ENCODE results near the gene EPHA4. TPM values are rescaled to one million over a fixed set of nuclear protein-coding genes. Genes with fewer than 3 reads are reported as not detected.

The EPHA4 gene
- polyA plus RNA-seq, 1 donor, result 4.9 TPM

DNA sequence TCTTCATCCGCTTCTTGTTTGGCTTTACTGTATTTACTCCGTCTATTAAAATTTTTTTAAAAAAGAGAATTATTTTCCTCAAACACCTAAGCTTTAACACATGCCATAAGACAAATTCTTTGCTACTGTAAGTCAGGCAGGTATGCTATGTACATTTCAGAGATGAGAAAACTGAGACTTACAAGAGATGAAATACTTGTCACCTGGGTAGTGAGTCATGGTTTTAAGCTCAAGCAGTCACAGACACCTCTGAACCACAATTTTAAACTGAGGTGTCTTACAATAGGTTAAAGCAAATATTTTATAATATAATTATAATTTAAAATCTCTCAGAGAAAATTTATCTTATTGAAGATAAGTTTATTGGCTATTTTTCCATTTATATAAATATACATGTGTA lies 126.0 kb downstream of the EPHA4 start:
- H3K27me3 ChIP-seq (ENCODE audit: control insufficient read depth, insufficient read depth, low read length), result no peaks in the 10 kb centered on the region
- no peaks in the 10 kb centered on the region for H3K9me3 ChIP-seq (ENCODE audit: control insufficient read depth, low read depth, low read length)
- no peaks in the 10 kb centered on the region for H3K4me1 ChIP-seq (ENCODE audit: control insufficient read depth, insufficient read depth, low read length)
- no peak overlapping the region for H3K4me3 ChIP-seq (ENCODE audit: low read length)
- no peaks in the 10 kb centered on the region for H3K36me3 ChIP-seq (ENCODE audit: control insufficient read depth, insufficient read depth, low read length)
- DNase-seq, result no peak
- no peak overlapping the region for H3K27ac ChIP-seq (ENCODE audit: low read length)
- WGBS (ENCODE audit: insufficient coverage, low lambda C conversion rate), result 100% methylated on average over 2 of the region's 2 CpGs

DNA sequence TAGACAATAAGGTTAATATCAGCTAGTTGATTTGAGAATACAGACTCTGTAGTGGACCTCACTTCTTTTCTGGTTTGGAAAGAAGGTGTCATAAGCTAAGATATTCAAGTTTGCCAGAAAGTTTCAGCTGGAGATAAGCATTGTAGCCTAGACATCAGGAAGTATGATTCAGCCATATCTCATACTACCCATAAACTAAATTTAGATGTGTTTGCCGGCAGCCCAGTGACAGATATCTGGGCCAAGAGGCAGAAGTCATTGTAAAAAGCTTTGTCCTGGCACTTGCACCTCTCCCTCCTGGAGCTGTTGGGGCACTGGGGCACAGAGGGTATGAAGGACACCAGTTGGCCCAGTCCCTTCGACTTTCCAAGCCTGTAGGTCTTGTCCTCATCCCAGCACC lies 128.0 kb downstream of the EPHA4 start:
- Histone ChIP-seq H3K27me3 (ENCODE audit: control insufficient read depth, insufficient read depth, low read length) (no peaks in the 10 kb centered on the region), H3K9me3 (ENCODE audit: control insufficient read depth, low read depth, low read length) (no peaks in the 10 kb centered on the region), H3K27ac (ENCODE audit: low read length) (no peak overlapping the region), H3K4me3 (ENCODE audit: low read length) (no peak overlapping the region), H3K4me1 (ENCODE audit: control insufficient read depth, insufficient read depth, low read length) (no peaks in the 10 kb centered on the region), H3K36me3 (ENCODE audit: control insufficient read depth, insufficient read depth, low read length) (no peaks in the 10 kb centered on the region)
- WGBS (ENCODE audit: insufficient coverage, low lambda C conversion rate), result no CpG with 5 or more reads among the region's 2 CpGs
- no peak for DNase-seq

DNA sequence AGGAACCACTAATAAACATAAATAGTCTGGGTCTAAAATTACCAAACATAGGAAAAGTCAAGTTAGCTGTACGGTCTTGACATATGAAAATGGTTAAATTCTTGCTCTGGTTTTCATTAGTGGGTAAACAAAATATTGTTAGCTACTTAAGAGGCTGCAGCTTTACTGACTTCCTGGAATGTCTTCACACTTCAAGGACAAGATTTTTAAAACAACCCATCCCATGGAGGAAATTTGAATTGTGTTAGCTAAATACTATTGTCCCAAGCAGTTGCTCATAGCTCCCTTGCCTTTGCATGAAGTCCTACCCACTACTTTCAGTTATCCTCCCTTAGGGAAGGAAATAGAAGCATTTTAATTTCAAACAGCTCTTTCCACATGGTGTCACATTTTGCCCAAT lies 128.5 kb downstream of the EPHA4 start:
- Histone ChIP-seq H3K4me1 (ENCODE audit: control insufficient read depth, insufficient read depth, low read length) (no peaks in the 10 kb centered on the region), H3K27ac (ENCODE audit: low read length) (no peak overlapping the region), H3K9me3 (ENCODE audit: control insufficient read depth, low read depth, low read length) (no peaks in the 10 kb centered on the region), H3K4me3 (ENCODE audit: low read length) (no peak overlapping the region), H3K27me3 (ENCODE audit: control insufficient read depth, insufficient read depth, low read length) (no peaks in the 10 kb centered on the region), H3K36me3 (ENCODE audit: control insufficient read depth, insufficient read depth, low read length) (no peaks in the 10 kb centered on the region)
- DNase-seq, result no peak
- WGBS (ENCODE audit: insufficient coverage, low lambda C conversion rate), result 100% methylated on average over 1 of the region's 1 CpG

DNA sequence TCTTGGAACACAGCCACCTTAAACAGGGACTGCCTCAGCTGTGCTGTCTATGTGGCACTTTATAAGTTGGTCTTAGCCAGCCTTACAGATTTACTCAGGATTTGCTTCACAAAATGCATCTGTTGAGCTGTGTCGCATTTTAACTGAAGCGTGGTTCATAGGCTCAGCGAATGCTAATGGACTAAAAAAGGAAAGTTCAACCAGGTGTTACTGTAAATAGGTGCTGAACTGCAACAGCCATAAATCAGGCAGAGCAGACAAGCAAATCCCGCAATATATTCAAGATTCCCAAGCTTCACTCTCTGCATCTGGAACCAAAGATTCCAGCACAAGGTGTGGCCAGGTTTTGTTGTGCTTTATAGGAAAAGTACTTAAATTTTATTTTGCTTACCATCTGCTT lies 130.0 kb downstream of the EPHA4 start:
- DNase-seq, result no peak

DNA sequence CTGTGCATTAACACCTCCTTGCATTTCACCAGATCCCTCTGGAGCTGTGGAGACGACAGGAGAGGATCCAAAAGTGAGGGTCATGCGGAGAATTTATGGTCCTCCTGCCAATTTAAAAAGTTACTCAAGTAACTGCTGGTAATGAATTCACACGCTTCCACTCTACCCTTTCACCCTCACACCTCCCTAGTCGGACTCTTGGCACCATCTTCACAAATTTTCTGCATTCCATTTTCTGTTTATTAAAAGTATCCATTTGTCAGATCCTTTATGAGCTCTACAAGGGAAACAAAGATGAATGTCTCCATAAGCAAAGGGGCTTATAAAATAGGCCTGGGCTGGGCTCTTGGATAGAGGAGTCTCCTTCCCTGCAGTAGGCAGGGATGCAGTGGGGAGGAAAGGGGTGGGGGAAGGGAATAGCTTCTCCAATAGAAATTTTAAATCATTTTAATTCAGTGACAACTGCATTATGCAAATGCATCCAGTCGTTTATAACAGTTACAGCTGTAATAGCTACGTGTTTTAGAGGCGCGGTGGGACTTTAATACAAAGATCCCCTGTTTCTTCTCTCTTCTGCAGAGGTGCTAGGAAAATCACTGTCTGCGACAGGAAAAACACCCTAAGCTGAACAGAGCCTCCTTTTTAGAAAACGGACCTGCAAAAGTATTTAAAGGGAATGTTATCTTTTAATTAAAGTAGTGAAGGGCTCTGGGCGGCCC lies 132.2 kb downstream of the EPHA4 start:
- H3K36me3 ChIP-seq (ENCODE audit: control insufficient read depth, insufficient read depth, low read length), result no peaks in the 10 kb centered on the region
- no peak overlapping the region for H3K4me3 ChIP-seq (ENCODE audit: low read length)
- no peaks in the 10 kb centered on the region for H3K27me3 ChIP-seq (ENCODE audit: control insufficient read depth, insufficient read depth, low read length)
- no peak for DNase-seq
- H3K27ac ChIP-seq (ENCODE audit: low read length), result no peak overlapping the region
- no peaks in the 10 kb centered on the region for H3K4me1 ChIP-seq (ENCODE audit: control insufficient read depth, insufficient read depth, low read length)
- WGBS (ENCODE audit: insufficient coverage, low lambda C conversion rate), result 33% methylated on average over 1 of the region's 11 CpGs
- no peaks in the 10 kb centered on the region for H3K9me3 ChIP-seq (ENCODE audit: control insufficient read depth, low read depth, low read length)

More for the DNA sequence above, 130.0 kb downstream of the EPHA4 start:
- Histone ChIP-seq H3K4me1 (ENCODE audit: control insufficient read depth, insufficient read depth, low read length) (no peaks in the 10 kb centered on the region), H3K27ac (ENCODE audit: low read length) (no peak overlapping the region), H3K9me3 (ENCODE audit: control insufficient read depth, low read depth, low read length) (no peaks in the 10 kb centered on the region), H3K27me3 (ENCODE audit: control insufficient read depth, insufficient read depth, low read length) (no peaks in the 10 kb centered on the region), H3K4me3 (ENCODE audit: low read length) (no peak overlapping the region), H3K36me3 (ENCODE audit: control insufficient read depth, insufficient read depth, low read length) (no peaks in the 10 kb centered on the region)
- no CpG with 5 or more reads among the region's 4 CpGs for WGBS (ENCODE audit: insufficient coverage, low lambda C conversion rate)

DNA sequence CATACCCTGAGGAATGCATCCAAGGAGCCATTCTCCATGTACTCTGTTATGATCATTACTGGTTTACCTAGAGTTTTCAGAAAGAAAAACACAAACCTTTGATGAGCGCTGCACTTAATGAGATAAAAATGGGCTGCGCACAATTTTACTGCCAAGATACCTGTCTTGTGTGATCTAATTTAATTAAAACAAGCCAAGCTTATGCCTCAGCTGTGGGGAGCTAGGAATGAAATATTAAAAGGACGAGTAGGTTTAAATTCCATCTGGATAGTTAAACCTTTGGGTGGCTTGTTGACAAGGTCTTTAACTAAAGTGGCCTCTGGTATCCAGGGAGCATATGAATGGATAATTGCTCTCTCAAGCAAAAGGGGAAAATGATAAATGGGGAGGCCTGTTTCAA lies 135.0 kb downstream of the EPHA4 start:
- WGBS (ENCODE audit: insufficient coverage, low lambda C conversion rate), result no CpG with 5 or more reads among the region's 3 CpGs
- no peak overlapping the region for H3K4me3 ChIP-seq (ENCODE audit: low read length)
- no peaks in the 10 kb centered on the region for H3K4me1 ChIP-seq (ENCODE audit: control insufficient read depth, insufficient read depth, low read length)
- no peak for DNase-seq
- H3K9me3 ChIP-seq (ENCODE audit: control insufficient read depth, low read depth, low read length), result no peaks in the 10 kb centered on the region
- no peaks in the 10 kb centered on the region for H3K36me3 ChIP-seq (ENCODE audit: control insufficient read depth, insufficient read depth, low read length)
- H3K27ac ChIP-seq (ENCODE audit: low read length), result no peak overlapping the region
- H3K27me3 ChIP-seq (ENCODE audit: control insufficient read depth, insufficient read depth, low read length), result no peaks in the 10 kb centered on the region

DNA sequence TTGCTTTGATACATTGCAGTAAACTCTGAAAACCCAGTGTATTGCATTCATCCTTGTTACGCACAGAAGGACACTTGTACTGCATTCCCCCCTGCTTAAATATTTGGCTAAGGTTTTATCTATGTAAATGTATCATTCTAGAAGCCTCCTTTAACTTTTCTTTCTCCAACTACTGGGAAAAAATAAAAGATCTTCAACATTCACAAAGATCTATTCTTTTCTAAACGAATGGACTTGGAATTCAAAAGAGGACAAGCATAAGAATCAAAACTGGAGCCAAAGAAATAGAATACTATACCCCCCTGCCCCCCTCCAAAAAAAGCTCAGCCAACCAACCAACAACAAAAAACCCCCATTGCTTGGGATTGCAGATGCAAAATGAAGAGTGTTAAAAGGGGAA lies 136.9 kb downstream of the EPHA4 start:
- Histone ChIP-seq H3K9me3 (ENCODE audit: control insufficient read depth, low read depth, low read length) (no peaks in the 10 kb centered on the region), H3K4me1 (ENCODE audit: control insufficient read depth, insufficient read depth, low read length) (no peaks in the 10 kb centered on the region), H3K4me3 (ENCODE audit: low read length) (no peak overlapping the region), H3K27ac (ENCODE audit: low read length) (no peak overlapping the region), H3K36me3 (ENCODE audit: control insufficient read depth, insufficient read depth, low read length) (no peaks in the 10 kb centered on the region), H3K27me3 (ENCODE audit: control insufficient read depth, insufficient read depth, low read length) (no peaks in the 10 kb centered on the region)
- 48% methylated on average over 2 of the region's 2 CpGs for WGBS (ENCODE audit: insufficient coverage, low lambda C conversion rate)
- DNase-seq, result no peak

DNA sequence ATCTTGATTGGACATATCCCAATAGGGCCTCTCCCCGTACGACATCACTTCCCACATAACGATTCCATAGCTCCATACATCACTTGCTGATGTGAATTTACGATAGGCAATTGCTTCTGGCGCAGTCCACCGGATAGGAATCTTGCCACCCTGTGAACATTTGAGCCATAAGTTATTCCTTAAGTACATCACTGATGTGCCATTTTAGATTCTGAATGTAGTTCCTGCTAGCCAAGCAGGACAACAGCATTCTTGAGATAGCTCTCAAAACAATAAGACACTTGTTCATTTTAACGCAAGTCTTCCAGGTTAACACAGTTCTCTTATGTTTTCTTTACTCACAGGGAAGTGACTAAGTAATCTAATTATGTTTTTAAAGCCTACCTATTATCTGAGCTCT lies 138.0 kb downstream of the EPHA4 start:
- WGBS (ENCODE audit: insufficient coverage, low lambda C conversion rate), result 80% methylated on average over 3 of the region's 7 CpGs
- H3K4me3 ChIP-seq (ENCODE audit: low read length), result no peak overlapping the region
- no peaks in the 10 kb centered on the region for H3K27me3 ChIP-seq (ENCODE audit: control insufficient read depth, insufficient read depth, low read length)
- no peaks in the 10 kb centered on the region for H3K4me1 ChIP-seq (ENCODE audit: control insufficient read depth, insufficient read depth, low read length)
- no peak for DNase-seq
- H3K27ac ChIP-seq (ENCODE audit: low read length), result no peak overlapping the region
- H3K9me3 ChIP-seq (ENCODE audit: control insufficient read depth, low read depth, low read length), result no peaks in the 10 kb centered on the region
- H3K36me3 ChIP-seq (ENCODE audit: control insufficient read depth, insufficient read depth, low read length), result no peaks in the 10 kb centered on the region

DNA sequence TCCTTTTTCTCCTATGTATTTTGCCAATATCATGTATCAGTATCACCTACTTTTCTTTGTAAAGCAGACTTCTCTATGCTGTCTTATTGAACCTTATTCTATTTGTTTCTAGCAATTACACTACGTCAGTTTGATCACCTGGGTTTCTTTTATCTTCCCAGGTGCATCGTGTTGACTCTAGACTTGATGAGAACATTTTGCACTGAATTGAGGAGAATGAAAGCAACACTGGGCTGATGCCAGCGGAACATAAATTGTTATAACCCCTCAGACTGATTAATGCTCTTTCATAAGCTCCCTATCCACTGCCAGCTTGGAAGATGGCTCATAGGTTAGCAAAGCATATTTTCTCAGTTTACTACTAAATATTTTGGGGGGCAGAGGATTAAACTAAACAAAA lies 140.6 kb downstream of the EPHA4 start:
- H3K27ac ChIP-seq (ENCODE audit: low read length), result no peak overlapping the region
- H3K4me3 ChIP-seq (ENCODE audit: low read length), result no peak overlapping the region
- no peaks in the 10 kb centered on the region for H3K9me3 ChIP-seq (ENCODE audit: control insufficient read depth, low read depth, low read length)
- WGBS (ENCODE audit: insufficient coverage, low lambda C conversion rate), result 0% methylated on average over 1 of the region's 3 CpGs
- no peaks in the 10 kb centered on the region for H3K36me3 ChIP-seq (ENCODE audit: control insufficient read depth, insufficient read depth, low read length)
- H3K27me3 ChIP-seq (ENCODE audit: control insufficient read depth, insufficient read depth, low read length), result no peaks in the 10 kb centered on the region
- H3K4me1 ChIP-seq (ENCODE audit: control insufficient read depth, insufficient read depth, low read length), result no peaks in the 10 kb centered on the region
- no peak for DNase-seq

DNA sequence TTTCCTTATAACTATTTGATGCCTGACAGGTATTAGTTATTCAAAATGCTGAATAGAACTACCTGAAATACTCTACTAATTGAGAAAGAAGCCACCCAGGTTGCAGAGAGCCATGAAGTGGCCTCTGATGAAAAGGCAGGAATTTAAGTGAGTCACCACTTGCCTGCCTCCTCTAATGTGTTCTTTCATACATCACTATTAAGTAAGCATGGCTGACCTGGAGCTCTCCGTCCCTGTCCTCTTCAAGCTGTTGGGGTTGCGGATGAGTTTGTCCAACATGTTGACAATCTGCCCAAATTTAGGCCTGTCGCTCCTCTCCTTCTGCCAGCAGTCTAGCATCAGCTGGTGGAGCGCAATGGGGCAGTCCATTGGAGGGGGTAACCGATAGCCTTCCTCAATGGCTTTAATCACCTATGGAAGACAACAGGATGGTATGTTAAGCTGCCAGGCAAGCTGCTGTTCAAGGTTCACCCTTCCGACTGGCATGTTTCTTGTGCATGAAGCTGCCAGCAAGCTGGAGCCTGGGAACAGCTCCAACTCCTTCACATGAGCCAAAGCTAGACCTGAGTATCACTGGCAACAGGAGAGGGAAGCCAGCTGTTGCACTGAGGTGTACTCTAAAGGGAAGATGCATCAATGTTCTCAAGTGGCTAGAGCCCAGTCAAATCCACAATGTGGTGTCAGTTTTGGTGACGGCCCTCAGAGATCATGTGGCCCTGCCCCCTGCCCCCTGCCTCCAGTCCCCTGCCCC lies 142.2 kb downstream of the EPHA4 start:
- no peaks in the 10 kb centered on the region for H3K9me3 ChIP-seq (ENCODE audit: control insufficient read depth, low read depth, low read length)
- no peaks in the 10 kb centered on the region for H3K4me1 ChIP-seq (ENCODE audit: control insufficient read depth, insufficient read depth, low read length)
- no peak overlapping the region for H3K4me3 ChIP-seq (ENCODE audit: low read length)
- no peak for DNase-seq
- H3K36me3 ChIP-seq (ENCODE audit: control insufficient read depth, insufficient read depth, low read length), result no peaks in the 10 kb centered on the region
- H3K27ac ChIP-seq (ENCODE audit: low read length), result no peak overlapping the region
- no CpG with 5 or more reads among the region's 7 CpGs for whole genome bisulfite sequencing (ENCODE audit: insufficient coverage, low lambda C conversion rate)
- H3K27me3 ChIP-seq (ENCODE audit: control insufficient read depth, insufficient read depth, low read length), result no peaks in the 10 kb centered on the region

DNA sequence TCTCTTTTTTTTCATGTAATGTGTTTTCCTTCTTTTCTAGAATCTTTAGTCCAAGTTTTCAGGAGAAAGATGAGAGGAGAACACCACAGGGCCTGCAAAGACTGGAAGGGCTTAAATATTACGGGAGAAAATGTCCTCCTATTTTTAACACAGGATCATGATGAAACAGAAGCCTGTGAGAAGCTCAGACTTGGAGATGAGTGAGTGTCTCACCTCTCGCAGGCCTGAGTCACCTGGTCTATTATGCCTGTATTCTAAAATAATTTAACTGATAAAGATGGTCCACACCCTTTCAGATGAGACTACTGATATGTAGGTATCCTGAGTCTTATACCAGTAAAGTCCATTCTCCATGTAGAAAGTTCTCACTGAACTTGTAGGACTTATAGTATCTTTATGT lies 143.2 kb downstream of the EPHA4 start:
- H3K4me3 ChIP-seq (ENCODE audit: low read length), result no peak overlapping the region
- H3K36me3 ChIP-seq (ENCODE audit: control insufficient read depth, insufficient read depth, low read length), result no peaks in the 10 kb centered on the region
- 80% methylated on average over 1 of the region's 2 CpGs for WGBS (ENCODE audit: insufficient coverage, low lambda C conversion rate)
- no peaks in the 10 kb centered on the region for H3K4me1 ChIP-seq (ENCODE audit: control insufficient read depth, insufficient read depth, low read length)
- H3K27me3 ChIP-seq (ENCODE audit: control insufficient read depth, insufficient read depth, low read length), result no peaks in the 10 kb centered on the region
- H3K27ac ChIP-seq (ENCODE audit: low read length), result no peak overlapping the region
- H3K9me3 ChIP-seq (ENCODE audit: control insufficient read depth, low read depth, low read length), result no peaks in the 10 kb centered on the region
- no peak for DNase-seq
